ENCODE results near the gene CNPY1. TPM values are rescaled to one million over a fixed set of nuclear protein-coding genes. Genes with fewer than 3 reads are reported as not detected.

CNPY1 gene
- total and polyA plus RNA-seq, 9 of the 15 experiments (the other 6 are each of a cell fraction or from before 2014, with no cell fraction given), result not detected

DNA sequence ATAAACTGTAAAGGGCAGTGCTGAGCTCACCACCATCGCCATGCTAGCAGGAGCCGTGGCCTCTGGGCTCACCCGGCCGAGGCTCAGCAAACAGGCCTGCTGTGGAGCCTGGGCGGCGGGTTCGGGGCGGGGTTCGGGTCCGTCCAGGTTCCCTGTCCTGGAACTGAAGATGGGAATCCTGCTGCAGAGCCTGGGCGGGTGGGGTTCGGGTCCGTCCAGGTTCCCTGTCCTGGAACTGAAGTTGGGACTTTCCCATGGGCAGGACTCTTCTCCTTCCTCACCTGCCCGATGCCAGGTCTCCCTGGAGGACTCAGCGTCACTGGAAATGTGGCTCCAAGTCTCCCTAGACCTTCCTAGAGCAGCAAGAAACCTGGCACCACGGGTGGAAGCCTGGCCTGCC is 51.8 kb downstream of the CNPY1 start:
- Histone ChIP-seq H3K9me1 (ENCODE audit: control insufficient read depth, insufficient read depth, low read length) (no peaks in the 10 kb centered on the region), H3K9ac (ENCODE audit: insufficient read depth in 1 of 2, low read depth in 2 of 2, low read length in 2 of 2) (no peak overlapping the region), H4K20me1 (replicated peaks; ENCODE audit: control insufficient read depth, insufficient read depth, low read length) (peaks cover 12% of the 10 kb centered on the region; the same call in 1 of the 2 replicates), H3K4me2 (ENCODE audit: insufficient read depth, low read length) (no peak overlapping the region), H3K4me1 (replicated peaks in 1 of 2; ENCODE audit: control insufficient read depth in 2 of 2, insufficient read depth in 2 of 2, low read length in 2 of 2) (peaks cover 0 to 16% of the 10 kb centered on the region in 2 experiments; a peak in 1 of 5 replicates), H3K27me3 (ENCODE audit: control insufficient read depth in 2 of 2, insufficient read depth in 2 of 2, low read length in 2 of 2) (peaks cover 84 to 85% of the 10 kb centered on the region in 2 experiments), H3K9me3 (replicated peaks; ENCODE audit: control insufficient read depth, insufficient read depth, low read depth, low read length) (no peaks in the 10 kb centered on the region), H3K4me3 (no peak overlapping the region), H2AFZ (ENCODE audit: low read depth, low read length) (no peak overlapping the region), H3K79me2 (ENCODE audit: control insufficient read depth, insufficient read depth, low read length) (no peaks in the 10 kb centered on the region), H3K27ac (ENCODE audit: extremely low read depth, low read depth, low read length) (no peak overlapping the region), H3K36me3 (ENCODE audit: control insufficient read depth, insufficient read depth, low read length) (no peaks in the 10 kb centered on the region)
- CTCF ChIA-PET (ENCODE audit: low intra/inter-chr PET ratio), result no interaction called here
- under 1% methylated on average over 16 of the region's 16 CpGs for WGBS (ENCODE audit: insufficient coverage, low coverage, missing lambda C conversion rate)
- FAIRE-seq (no peak), ATAC-seq (no peak), DNase-seq (ENCODE audit: extremely low read depth in 1 of 4, low spot score in 3 of 4) (no peak)
- BruUV-seq (replicated peaks), result no TSS peak
- TF ChIP-seq ZNF143 (CRISPR knock-in tag; IDR thresholded peaks at IDR 0.05) (no peak), KLF6 (CRISPR knock-in tag; IDR thresholded peaks at IDR 0.05; ENCODE audit: borderline replicate concordance) (no peak), ZNF263 (CRISPR knock-in tag; IDR thresholded peaks at IDR 0.05; ENCODE audit: borderline replicate concordance) (no peak), EWSR1 (IDR thresholded peaks at IDR 0.05; ENCODE audit: borderline replicate concordance, low read depth, partially characterized antibody) (no peak), MYBL2 (IDR thresholded peaks at IDR 0.05; ENCODE audit: low read depth) (no peak), MYBL2 (CRISPR knock-in tag; IDR thresholded peaks at IDR 0.05; ENCODE audit: borderline replicate concordance) (no peak), MGA (IDR thresholded peaks at IDR 0.05) (no peak), ESRRA (IDR thresholded peaks at IDR 0.05; ENCODE audit: borderline replicate concordance, low read depth) (no peak)
- in situ Hi-C loops (cut with MboI), result no loop called here
- intact Hi-C loops (cut with micrococcal nuclease), result no loop called here
- POLR2A ChIA-PET, result interaction anchor here (0.6 kb wide), 1 partner anchor 546 kb away, joined by 4 read pairs; no protein-coding TSS in a partner anchor

Data from K562 (cell line).